Ishikawa (cell line): ENCODE measurements around the gene TBC1D1.

Experiments
- CEBPB ChIP-seq: IDR thresholded peaks from 2 replicates; pipeline ENCODE4 v1.6.1; 2012
- EP300 ChIP-seq: IDR thresholded peaks from 2 replicates; pipeline ENCODE4 v1.6.1; 2012; ENCODE audit warnings: borderline replicate concordance
- FOXM1 ChIP-seq: IDR thresholded peaks from 2 replicates; pipeline ENCODE4 v1.6.1; 2012; ENCODE audit warnings: low read depth, borderline replicate concordance
- RAD21 ChIP-seq: IDR thresholded peaks from 2 replicates; pipeline ENCODE4 v1.6.1; 2012; ENCODE audit warnings: low read depth
- TAF1 ChIP-seq: IDR thresholded peaks from 2 replicates; pipeline ENCODE4 v1.6.1; 2012; ENCODE audit warnings: low read depth, mild to moderate bottlenecking
- ZBTB7A ChIP-seq: IDR thresholded peaks from 2 replicates; pipeline ENCODE4 v1.6.1; 2012; ENCODE audit warnings: low read depth
- TF ChIP-seq, protein P1 (sequence below): IDR thresholded peaks from 2 replicates; pipeline ENCODE4 v1.6.1; 2012
- TF ChIP-seq, protein P2 (sequence below): IDR thresholded peaks from 2 replicates; pipeline ENCODE4 v1.6.1; 2012; ENCODE audit warnings: low read depth, mild to moderate bottlenecking

DNA sequence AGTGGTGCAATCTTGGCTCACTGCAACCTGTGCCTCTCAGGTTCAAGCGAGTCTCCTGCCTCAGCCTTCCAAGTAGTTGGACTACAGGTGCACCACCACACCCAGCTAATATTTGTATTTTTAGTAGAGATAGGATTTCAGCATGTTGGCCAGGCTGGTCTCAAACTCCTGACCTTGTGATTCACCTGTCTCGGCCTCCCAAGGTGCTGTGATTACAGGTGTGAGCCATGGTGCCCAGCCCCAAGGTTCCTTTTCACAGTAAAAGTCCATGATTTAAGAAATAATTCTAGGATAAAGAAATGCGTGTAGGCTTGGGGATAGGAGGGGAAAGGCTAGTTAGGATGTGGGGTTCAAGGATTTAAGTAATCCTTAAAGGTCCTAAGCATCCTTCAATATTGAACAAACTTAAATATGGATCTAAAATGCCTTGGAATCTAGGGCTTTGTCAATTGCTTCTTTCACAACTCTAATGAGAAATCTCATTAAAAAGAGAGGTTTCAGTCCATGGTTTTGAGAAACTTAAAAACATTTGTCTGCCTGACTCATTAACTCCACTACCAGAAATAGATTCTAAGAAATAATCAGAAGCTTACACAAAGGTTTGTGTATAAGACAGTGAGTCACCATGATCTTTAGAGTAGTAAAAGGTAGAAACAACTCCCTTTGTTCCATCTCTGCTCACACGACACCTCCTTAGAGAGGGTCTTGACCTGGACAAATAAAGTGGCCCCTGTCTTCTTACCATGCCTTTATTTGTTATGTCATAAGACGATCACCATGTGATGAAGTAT, 272.5 kb downstream of the TBC1D1 start:
- no peak for TF ChIP-seq TAF1
- no peak for TF ChIP-seq RAD21
- TF ChIP-seq, protein P1, sequence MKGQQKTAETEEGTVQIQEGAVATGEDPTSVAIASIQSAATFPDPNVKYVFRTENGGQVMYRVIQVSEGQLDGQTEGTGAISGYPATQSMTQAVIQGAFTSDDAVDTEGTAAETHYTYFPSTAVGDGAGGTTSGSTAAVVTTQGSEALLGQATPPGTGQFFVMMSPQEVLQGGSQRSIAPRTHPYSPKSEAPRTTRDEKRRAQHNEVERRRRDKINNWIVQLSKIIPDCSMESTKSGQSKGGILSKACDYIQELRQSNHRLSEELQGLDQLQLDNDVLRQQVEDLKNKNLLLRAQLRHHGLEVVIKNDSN = no peak
- no peak for TF ChIP-seq ZBTB7A
- TF ChIP-seq CEBPB = no peak
- TF ChIP-seq, protein P2, sequence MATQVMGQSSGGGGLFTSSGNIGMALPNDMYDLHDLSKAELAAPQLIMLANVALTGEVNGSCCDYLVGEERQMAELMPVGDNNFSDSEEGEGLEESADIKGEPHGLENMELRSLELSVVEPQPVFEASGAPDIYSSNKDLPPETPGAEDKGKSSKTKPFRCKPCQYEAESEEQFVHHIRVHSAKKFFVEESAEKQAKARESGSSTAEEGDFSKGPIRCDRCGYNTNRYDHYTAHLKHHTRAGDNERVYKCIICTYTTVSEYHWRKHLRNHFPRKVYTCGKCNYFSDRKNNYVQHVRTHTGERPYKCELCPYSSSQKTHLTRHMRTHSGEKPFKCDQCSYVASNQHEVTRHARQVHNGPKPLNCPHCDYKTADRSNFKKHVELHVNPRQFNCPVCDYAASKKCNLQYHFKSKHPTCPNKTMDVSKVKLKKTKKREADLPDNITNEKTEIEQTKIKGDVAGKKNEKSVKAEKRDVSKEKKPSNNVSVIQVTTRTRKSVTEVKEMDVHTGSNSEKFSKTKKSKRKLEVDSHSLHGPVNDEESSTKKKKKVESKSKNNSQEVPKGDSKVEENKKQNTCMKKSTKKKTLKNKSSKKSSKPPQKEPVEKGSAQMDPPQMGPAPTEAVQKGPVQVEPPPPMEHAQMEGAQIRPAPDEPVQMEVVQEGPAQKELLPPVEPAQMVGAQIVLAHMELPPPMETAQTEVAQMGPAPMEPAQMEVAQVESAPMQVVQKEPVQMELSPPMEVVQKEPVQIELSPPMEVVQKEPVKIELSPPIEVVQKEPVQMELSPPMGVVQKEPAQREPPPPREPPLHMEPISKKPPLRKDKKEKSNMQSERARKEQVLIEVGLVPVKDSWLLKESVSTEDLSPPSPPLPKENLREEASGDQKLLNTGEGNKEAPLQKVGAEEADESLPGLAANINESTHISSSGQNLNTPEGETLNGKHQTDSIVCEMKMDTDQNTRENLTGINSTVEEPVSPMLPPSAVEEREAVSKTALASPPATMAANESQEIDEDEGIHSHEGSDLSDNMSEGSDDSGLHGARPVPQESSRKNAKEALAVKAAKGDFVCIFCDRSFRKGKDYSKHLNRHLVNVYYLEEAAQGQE = no peak
- no peak for TF ChIP-seq FOXM1
- no peak for TF ChIP-seq EP300
